Germinal center (tissue), 1 donor: ENCODE results near the gene KRT32.
"Not testable (repeated sequence)": the region's sequence is repeated elsewhere in the genome, so short reads cannot be mapped to it uniquely, and the experiment has no call there.

Experiments used
- DNase-seq: peaks from one replicate; pipeline ENCODE4 v3.0.0; 2012; ENCODE audit warnings: mixed read lengths, low spot score

Gene KRT32

DNA sequence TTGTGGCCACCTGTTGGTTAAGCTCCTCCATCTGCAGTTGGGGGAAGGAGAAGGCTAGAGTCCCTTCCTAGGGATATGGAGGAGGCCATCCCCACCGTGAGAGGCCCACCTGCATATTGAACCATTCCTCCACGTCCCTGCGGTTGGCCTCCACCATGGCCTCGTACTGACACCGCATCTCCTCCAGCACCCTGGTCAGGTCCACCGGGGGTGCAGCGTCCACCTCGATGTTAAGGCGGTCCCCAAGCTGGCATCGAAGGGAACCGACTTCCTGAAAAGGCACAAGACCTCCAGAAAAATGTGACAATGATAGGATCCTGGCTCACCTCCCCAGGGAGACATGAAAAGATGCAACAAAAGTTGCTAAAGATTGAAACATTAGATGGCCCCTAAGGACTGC lies 3.0 kb downstream of the KRT32 start:
- DNase-seq: no peak

DNA sequence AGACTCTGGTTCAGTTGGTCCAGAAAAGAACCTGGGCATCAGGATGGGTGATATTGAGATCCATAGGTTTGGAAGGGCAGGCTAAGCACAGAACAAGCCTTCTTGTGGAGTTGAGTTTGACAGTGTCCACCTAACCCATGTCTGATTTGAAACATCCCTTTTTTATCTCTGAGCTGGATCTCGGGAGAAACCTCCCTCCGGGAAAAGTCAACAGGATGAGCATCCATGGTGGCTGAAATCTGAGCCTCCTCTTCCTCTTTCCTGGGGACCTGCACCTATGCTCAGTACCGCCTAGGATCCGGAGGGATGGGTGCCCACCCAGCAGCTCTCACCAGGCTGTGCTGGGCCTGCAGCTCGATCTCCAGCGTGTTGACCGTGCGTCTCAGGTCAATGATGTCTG lies 3.4 kb downstream of the KRT32 start:
- DNase-seq: no peak

- no peak for DNase-seq
Measured at GRCh38 chr17:41462705-41463104, 4.5 kb downstream of the KRT32 start.

DNA sequence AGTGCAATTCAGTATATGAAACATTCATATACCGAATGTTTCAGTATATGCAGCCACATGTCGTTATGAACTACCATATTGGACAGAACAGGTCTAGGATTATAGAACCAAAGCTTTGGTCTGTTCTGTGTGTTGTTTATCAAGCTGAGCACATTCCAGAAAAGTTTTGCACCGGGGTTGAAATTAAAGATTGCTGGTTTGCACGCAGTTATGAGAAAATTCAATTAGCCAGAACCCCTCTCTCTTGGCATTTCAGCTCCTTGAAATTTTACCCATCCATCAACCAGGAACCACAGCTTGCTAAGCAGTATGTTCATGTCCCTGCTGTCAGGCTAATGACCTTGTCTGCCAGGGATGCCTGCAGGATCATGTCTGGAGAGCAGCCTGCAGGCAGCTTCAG lies 9.5 kb downstream of the KRT32 start:
- DNase-seq: no peak

- DNase-seq: no peak
Measured at GRCh38 chr17:41456204-41456603, 11.0 kb downstream of the KRT32 start.

DNA sequence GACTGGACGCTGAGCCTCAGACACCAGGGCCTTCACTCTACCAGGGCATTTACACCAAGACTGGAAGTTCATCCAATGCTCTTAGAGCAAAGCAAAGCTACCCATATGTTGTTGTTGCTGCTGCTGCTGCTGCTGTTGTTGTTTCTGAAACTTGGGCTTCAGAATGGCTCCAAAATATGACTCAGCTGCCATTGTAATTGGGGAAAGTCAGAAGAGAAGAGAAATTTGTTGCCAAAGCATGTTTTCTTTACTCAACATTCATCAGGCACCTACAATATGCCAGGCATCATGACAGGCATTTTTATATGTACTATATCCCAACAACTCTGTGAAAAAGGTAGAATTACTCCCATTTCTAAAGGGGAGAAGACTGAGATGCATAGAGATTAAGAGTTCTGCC lies 11.9 kb downstream of the KRT32 start:
- no peak for DNase-seq

GRCh38 chr17:41453066-41453465 lies 14.1 kb downstream of the KRT32 start:
- DNase-seq: no peak

- no peak for DNase-seq
Measured at GRCh38 chr17:41452281-41452680, 14.9 kb downstream of the KRT32 start.

- DNase-seq: no peak
Measured at GRCh38 chr17:41451154-41451728, 15.9 kb downstream of the KRT32 start.

- DNase-seq: no peak
Measured at GRCh38 chr17:41449008-41449407, 18.2 kb downstream of the KRT32 start.

DNA sequence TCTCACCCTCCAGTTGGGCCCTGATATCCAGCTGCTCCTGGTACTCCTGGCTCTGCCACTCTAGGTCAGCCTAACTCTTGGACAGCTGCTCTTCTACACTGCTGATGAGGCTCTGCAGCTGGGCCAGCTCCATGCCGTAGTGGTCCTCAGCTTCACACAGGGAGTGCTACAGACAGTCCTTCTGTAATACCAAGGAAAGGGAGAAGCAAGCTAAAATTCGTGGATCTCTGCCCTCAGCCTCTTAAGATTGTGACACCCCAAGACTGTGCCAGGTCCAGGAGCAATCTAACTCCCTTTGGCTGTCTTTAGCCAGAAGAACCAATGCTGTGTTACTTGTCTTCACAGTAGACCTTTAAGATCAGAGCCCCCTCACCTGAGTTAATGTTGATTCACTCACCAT lies 18.7 kb downstream of the KRT32 start:
- DNase-seq: no peak

DNA sequence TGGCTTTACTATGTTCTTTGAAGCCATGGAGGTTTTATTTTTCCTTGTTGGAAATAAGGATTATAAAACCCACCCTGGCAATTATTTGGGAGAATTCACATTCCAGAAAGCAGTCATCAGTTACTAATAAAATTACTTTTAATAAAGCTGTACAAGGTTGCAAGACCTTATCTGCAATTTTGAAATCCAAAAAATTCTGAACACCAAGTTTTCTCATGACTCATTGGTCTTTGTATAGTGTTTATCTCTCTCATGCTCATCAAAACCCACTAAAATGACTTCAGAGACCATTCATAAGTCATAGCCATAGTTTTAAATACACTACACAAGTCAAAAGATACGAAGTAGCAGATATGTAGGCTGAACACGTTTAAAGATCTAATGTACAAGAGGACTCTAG lies 20.4 kb downstream of the KRT32 start:
- no peak for DNase-seq

GRCh38 chr17:41444640-41445039 lies 22.5 kb downstream of the KRT32 start:
- DNase-seq: no peak

DNA sequence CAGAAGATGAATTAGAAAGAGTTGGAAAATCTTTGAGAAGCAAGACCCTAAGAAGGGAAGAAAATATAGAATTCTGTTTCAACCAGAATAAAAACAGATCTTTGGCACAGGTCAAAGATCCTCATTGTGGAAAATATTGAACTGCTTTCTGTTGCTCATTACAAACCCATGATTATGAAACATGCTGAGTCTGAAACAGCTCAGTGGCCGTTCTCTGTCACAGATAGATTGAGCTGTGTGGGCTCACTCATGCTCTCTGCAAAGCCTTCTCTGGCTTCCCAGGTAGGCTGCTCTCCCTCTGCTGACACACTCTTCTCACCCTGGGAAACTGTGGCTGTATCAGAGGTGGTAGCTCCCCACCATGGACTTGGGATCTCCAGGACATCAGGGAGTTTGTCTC lies 23.0 kb downstream of the KRT32 start:
- no peak for DNase-seq

DNA sequence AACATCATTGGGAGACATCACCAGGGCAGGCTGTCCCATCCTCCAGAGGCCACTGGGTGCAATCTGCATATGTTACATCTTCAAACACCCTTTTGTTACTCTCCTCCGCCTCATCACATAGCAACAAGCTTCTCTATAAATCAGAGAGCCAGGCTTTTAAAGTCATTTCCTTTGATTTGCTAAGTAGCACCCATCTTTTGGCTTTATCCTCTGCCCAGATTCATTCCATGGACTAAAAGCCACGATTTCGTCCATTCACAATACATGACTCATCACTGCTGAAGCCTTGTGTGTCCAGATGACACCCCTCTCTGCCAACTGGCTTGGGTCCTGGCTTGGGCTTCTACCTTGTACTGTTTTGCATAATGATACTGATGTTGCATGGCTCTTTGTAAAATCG lies 24.4 kb downstream of the KRT32 start:
- no peak for DNase-seq

DNA sequence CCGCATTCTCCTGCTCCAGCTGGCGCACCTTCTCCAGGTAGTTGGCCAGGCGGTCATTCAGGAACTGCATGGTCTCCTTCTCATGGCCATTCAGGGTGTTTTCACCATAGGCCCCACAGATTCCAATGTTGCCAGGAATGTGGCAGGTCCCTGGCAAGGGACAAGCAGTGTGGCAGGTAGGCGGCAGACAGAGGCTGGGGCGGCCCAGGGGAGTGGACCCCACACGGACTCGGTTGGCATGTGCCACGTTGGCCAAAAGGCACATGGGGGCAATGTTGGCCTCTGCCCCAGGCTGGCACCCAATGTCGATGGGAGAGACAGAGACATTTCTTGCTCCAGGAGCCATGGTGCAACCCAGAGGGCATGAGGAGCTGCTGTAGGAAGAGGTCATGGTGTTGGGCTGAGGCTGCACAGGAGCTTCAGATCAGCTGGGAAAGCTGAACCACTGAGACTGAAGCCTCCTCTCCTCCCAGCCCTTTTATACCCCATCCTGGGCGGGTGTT lies 26.6 kb downstream of the KRT32 start, which contains the start of gene KRT38:
TSS of gene KRT38 (minus strand) at position 453 of the 503 bp plus-strand sequence. CDS start at position 391, 62 bp downstream.
- no peak for DNase-seq

DNA sequence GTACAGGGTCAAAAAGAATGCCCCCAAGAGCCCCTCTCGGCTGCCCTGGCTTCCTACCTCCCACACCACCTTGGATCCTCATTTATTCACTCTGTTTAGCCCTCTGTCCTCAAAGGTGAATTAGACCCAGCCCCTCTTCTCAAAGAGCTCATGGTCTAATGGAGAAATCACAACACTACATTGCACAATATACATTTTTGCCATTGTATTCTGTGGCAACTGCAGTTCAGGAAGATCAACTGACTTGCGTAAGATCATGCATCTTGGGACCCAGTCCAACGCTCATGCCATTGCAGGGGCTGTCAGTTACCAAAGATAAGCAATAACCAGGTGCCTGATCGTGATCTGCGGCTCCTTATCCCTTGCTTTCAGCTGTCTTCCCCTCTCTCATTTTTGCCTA lies 27.8 kb downstream of the KRT32 start:
- no peak for DNase-seq

DNA sequence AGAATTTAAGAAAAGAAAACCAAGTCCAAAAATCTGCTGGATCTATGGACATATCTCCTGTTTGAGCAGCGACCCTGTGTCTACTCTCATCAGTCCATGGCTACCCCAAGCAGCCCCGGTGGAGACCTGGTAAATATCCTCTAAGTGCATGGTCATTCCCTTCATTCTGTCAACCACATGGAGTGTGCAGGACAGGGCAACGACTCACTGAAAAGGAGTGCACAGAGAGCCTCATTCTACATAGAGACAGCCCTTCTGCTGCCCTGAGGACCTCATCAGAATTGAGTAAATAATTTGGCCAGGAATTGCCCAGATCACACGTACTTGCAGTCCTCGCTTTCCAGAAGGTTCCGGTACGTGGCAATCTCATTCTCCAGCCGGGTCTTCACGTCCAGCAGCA lies 29.4 kb downstream of the KRT32 start:
- DNase-seq: no peak

GRCh38 chr17:41437254-41437653 lies 29.9 kb downstream of the KRT32 start:
- DNase-seq: no peak

GRCh38 chr17:41434415-41434814 lies 32.8 kb downstream of the KRT32 start:
- no peak for DNase-seq

GRCh38 chr17:41434005-41434404 lies 33.2 kb downstream of the KRT32 start:
- DNase-seq: no peak

- no peak for DNase-seq
Measured at GRCh38 chr17:41433586-41433985, 33.6 kb downstream of the KRT32 start.

DNA sequence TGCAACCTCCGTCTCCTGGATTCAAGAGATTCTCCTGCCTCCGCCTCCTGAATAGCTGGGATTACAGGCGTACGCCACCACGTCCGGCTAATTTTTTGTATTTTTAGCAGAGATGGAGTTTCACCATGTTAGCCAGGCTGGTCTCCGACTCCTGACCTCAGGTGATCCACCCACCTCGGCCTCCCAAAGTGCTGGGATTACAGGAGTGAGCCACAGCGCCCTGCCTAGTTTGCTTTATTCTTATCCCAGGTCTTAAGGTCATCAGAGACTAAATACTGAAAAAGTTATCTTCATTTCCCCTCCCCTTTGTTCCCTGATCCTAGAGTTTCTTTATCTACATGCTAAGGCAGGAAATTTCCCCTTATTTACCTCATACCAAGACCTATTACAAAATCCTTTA lies 36.8 kb downstream of the KRT32 start:
- DNase-seq: not testable (repeated sequence)

DNA sequence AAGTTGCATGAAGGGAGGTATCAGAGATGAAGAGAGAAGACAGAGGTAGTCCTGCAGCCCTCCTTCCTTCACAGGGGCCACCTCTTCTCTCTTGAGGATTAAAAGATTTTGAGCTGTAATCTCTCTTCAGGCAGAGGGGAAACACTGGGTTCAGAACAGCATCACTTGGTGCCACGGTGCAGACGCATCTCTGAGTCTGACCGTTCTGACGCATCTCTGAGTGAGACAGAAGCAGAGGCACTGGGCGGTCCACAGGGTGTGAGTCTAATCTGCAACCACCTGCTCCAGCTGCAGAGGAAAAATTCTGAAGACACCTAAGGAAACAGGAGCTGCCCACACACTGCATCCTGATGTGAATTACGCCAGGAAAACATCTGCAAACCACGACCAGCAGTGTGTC lies 37.5 kb downstream of the KRT32 start:
- no peak for DNase-seq
